ENCODE measurements around the gene PCTP.

PCTP gene

GRCh38 chr17:55806745-55807495, 56.1 kb downstream of the PCTP start:
- no peak for DNase-seq (ENCODE audit: low read depth)

GRCh38 chr17:55811536-55811935, 60.7 kb downstream of the PCTP start:
- no peak for DNase-seq (ENCODE audit: low read depth)

- DNase-seq (ENCODE audit: low read depth) = no peak
Observed at GRCh38 chr17:55812323-55812722, 61.5 kb downstream of the PCTP start.

- no peak for DNase-seq (ENCODE audit: low read depth)
Observed at GRCh38 chr17:55813944-55814343, 63.1 kb downstream of the PCTP start.

GRCh38 chr17:55814377-55814776, 63.5 kb downstream of the PCTP start:
- no peak for DNase-seq (ENCODE audit: low read depth)

GRCh38 chr17:55816532-55817396, 65.9 kb downstream of the PCTP start:
- DNase-seq (ENCODE audit: low read depth) = no peak

- no peak for DNase-seq (ENCODE audit: low read depth)
Observed at GRCh38 chr17:55817397-55817709, 66.5 kb downstream of the PCTP start.

- DNase-seq (ENCODE audit: low read depth) = no peak
Observed at GRCh38 chr17:55818026-55818425, 67.2 kb downstream of the PCTP start.

GRCh38 chr17:55818451-55819375, 67.9 kb downstream of the PCTP start:
- DNase-seq (ENCODE audit: low read depth) = no peak

- no peak for DNase-seq (ENCODE audit: low read depth)
Observed at GRCh38 chr17:55820675-55821074, 69.8 kb downstream of the PCTP start.

GRCh38 chr17:55822028-55822427, 71.2 kb downstream of the PCTP start:
- no peak for DNase-seq (ENCODE audit: low read depth)

- DNase-seq (ENCODE audit: low read depth) = no peak
Observed at GRCh38 chr17:55825213-55825612, 74.4 kb downstream of the PCTP start.

Data from activated T-helper 9 cell treated with anti-CD3 and anti-CD28 coated beads, Interleukin-2, amount 50 U/mL, for 16 hours (primary cell).